HepG2 (cell line): ENCODE measurements around the gene ATP9A. TPM values are rescaled to one million over a fixed set of nuclear protein-coding genes. Genes with fewer than 3 reads are reported as not detected.

ENCODE experiments used
- GATA4 ChIP-seq: sonication (generic); IDR thresholded peaks from 2 replicates; pipeline ENCODE4 v1.6.1; 2016; ENCODE audit warnings: antibody characterized with exemption, low read depth, borderline replicate concordance
- HDAC1 ChIP-seq: sonication (generic); formaldehyde crosslinking; IDR thresholded peaks from 2 replicates; pipeline ENCODE4 v1.5.1; 2020; ENCODE audit warnings: mild to moderate bottlenecking, missing genetic modification reagents
- HOXD1 ChIP-seq: sonication (generic); formaldehyde crosslinking; IDR thresholded peaks from 2 replicates; pipeline ENCODE4 v1.5.0; 2020; ENCODE audit warnings: missing genetic modification reagents
- SP5 ChIP-seq: IDR thresholded peaks from 2 replicates; pipeline ENCODE4 v1.6.1; 2016; ENCODE audit warnings: low read depth, borderline replicate concordance
- TCF7 ChIP-seq: sonication (generic); IDR thresholded peaks from 2 replicates; pipeline ENCODE4 v1.6.1; 2016; ENCODE audit warnings: antibody characterized with exemption, low read depth
- ZNF724P ChIP-seq: sonication (generic); formaldehyde crosslinking; IDR thresholded peaks from 2 replicates; pipeline ENCODE4 v1.8.0; 2022; ENCODE audit warnings: missing genetic modification reagents, borderline replicate concordance
- polyA plus RNA-seq, 8 experiments: library from polyadenylated mRNA; depleted of rRNA in 3 of 8; stranded (reverse) in 7 of 8; unstranded in 1 of 8; fragments of >200 nt; fragmentation: Illumina TruSeq in 4 of 8; extraction: Trizol in 4 of 8; gene quantifications; 2 replicates each; pipeline versions ENCODE4 v1.2.1 to v1.2.3, GENCODE V29; 2011 to 2016; ENCODE audit warnings: low read depth in 4 of 8, missing spikeins in 1 of 8, mixed read lengths in 1 of 8; ENCODE audit not compliant: insufficient read depth in 1 of 8
- total RNA-seq, 5 experiments: library from RNA; depleted of rRNA; stranded (reverse); fragments of >200 nt; fragmentation: Illumina TruSeq; extraction: Trizol; gene quantifications; 2 replicates each; pipeline ENCODE4 v1.2.3, GENCODE V29; 2016; ENCODE audit warnings: low read depth in 1 of 5
- TF ChIP-seq, protein P1 (sequence below): sonication (generic); formaldehyde crosslinking; IDR thresholded peaks from 2 replicates; pipeline ENCODE4 v1.9.0; 2021; ENCODE audit warnings: missing genetic modification reagents, borderline replicate concordance
- TF ChIP-seq, protein P2 (sequence below), 2 experiments: sonication (generic) in 1 of 2; formaldehyde crosslinking in 1 of 2; IDR thresholded peaks; 2 replicates each; pipeline versions ENCODE4 v1.6.1 to v1.9.0; 2014 to 2022; ENCODE audit warnings: antibody characterized with exemption in 1 of 2, borderline replicate concordance in 1 of 2, inconsistent platforms in 1 of 2, low read depth in 1 of 2, missing genetic modification reagents in 1 of 2
- TF ChIP-seq, protein P3 (sequence below): sonication (generic); formaldehyde crosslinking; IDR thresholded peaks from 2 replicates; pipeline ENCODE4 v1.4.0; 2020; ENCODE audit warnings: missing genetic modification reagents
- TF ChIP-seq, protein P4 (sequence below): sonication (generic); formaldehyde crosslinking; IDR thresholded peaks from 2 replicates; pipeline ENCODE4 v1.4.0; 2020; ENCODE audit warnings: mild to moderate bottlenecking, missing genetic modification reagents, borderline replicate concordance

ATP9A gene
- total and polyA plus RNA-seq, 2 of the 13 experiments (the other 11 are each of a cell fraction or from before 2014, with no cell fraction given): 11.8 to 18.5 TPM

DNA sequence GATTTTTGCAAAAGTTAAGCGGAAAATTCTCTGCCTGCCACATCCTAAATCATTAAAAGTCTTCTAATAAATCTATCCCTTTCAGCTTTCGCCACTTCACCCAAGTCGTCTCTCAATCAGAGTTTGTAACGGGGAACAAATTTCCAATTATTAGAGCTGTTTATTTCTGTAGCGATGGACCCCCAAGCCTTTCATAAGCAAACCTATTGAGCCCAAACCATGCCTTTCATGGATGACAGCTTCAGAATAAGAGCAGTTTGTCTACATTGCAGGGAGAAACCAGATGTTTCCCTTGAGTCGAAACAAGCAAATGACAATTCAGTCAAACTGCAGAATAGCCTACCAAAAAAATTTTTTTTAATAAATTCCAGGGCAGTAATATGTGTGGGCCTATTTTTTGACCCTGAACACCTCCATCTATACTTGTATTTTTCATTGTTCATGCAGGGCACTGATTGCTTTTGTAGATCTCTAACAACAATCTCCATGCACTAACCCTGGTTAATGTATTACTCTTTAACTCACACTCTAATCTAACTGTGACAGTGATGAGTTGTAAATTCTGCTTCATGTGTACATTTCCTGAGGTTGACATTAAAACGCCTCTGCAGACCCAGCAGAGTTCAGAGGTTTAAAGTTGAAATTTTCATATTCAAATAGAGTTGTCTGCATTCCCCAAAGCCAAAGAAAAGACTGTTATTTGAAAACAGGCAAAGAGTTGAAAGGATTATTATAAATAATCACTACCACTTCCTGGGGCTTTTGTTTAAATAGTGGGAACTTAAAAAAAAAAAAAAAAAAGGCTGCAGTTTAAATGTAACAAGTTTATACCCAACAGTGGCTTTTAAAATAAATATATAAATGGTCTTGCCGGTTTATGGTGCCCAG is 64.5 kb downstream of the ATP9A start (continued):
- TF ChIP-seq, protein P1, sequence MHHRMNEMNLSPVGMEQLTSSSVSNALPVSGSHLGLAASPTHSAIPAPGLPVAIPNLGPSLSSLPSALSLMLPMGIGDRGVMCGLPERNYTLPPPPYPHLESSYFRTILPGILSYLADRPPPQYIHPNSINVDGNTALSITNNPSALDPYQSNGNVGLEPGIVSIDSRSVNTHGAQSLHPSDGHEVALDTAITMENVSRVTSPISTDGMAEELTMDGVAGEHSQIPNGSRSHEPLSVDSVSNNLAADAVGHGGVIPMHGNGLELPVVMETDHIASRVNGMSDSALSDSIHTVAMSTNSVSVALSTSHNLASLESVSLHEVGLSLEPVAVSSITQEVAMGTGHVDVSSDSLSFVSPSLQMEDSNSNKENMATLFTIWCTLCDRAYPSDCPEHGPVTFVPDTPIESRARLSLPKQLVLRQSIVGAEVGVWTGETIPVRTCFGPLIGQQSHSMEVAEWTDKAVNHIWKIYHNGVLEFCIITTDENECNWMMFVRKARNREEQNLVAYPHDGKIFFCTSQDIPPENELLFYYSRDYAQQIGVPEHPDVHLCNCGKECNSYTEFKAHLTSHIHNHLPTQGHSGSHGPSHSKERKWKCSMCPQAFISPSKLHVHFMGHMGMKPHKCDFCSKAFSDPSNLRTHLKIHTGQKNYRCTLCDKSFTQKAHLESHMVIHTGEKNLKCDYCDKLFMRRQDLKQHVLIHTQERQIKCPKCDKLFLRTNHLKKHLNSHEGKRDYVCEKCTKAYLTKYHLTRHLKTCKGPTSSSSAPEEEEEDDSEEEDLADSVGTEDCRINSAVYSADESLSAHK: no peak
- TF ChIP-seq HOXD1 (CRISPR knock-in tag): peak; percentile 82; the same call in 1 of the 2 replicates
- TF ChIP-seq SP5: peak; percentile 57; the same call in 1 of the 2 replicates
- TF ChIP-seq, protein P2, sequence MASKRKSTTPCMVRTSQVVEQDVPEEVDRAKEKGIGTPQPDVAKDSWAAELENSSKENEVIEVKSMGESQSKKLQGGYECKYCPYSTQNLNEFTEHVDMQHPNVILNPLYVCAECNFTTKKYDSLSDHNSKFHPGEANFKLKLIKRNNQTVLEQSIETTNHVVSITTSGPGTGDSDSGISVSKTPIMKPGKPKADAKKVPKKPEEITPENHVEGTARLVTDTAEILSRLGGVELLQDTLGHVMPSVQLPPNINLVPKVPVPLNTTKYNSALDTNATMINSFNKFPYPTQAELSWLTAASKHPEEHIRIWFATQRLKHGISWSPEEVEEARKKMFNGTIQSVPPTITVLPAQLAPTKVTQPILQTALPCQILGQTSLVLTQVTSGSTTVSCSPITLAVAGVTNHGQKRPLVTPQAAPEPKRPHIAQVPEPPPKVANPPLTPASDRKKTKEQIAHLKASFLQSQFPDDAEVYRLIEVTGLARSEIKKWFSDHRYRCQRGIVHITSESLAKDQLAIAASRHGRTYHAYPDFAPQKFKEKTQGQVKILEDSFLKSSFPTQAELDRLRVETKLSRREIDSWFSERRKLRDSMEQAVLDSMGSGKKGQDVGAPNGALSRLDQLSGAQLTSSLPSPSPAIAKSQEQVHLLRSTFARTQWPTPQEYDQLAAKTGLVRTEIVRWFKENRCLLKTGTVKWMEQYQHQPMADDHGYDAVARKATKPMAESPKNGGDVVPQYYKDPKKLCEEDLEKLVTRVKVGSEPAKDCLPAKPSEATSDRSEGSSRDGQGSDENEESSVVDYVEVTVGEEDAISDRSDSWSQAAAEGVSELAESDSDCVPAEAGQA (IDR thresholded peaks at IDR 0.05; ENCODE audit: low read depth): no peak
- TF ChIP-seq, protein P2 (CRISPR knock-in tag; IDR thresholded peaks at IDR 0.05; ENCODE audit: borderline replicate concordance): no peak
- peak; percentile 74; the same call in 1 of the 2 replicates for TF ChIP-seq HDAC1 (CRISPR knock-in tag)
- no peak for TF ChIP-seq ZNF724P
- TF ChIP-seq, protein P3, sequence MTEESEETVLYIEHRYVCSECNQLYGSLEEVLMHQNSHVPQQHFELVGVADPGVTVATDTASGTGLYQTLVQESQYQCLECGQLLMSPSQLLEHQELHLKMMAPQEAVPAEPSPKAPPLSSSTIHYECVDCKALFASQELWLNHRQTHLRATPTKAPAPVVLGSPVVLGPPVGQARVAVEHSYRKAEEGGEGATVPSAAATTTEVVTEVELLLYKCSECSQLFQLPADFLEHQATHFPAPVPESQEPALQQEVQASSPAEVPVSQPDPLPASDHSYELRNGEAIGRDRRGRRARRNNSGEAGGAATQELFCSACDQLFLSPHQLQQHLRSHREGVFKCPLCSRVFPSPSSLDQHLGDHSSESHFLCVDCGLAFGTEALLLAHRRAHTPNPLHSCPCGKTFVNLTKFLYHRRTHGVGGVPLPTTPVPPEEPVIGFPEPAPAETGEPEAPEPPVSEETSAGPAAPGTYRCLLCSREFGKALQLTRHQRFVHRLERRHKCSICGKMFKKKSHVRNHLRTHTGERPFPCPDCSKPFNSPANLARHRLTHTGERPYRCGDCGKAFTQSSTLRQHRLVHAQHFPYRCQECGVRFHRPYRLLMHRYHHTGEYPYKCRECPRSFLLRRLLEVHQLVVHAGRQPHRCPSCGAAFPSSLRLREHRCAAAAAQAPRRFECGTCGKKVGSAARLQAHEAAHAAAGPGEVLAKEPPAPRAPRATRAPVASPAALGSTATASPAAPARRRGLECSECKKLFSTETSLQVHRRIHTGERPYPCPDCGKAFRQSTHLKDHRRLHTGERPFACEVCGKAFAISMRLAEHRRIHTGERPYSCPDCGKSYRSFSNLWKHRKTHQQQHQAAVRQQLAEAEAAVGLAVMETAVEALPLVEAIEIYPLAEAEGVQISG (CRISPR knock-in tag): no peak
- peak; percentile 91 for TF ChIP-seq TCF7
- TF ChIP-seq, protein P4, sequence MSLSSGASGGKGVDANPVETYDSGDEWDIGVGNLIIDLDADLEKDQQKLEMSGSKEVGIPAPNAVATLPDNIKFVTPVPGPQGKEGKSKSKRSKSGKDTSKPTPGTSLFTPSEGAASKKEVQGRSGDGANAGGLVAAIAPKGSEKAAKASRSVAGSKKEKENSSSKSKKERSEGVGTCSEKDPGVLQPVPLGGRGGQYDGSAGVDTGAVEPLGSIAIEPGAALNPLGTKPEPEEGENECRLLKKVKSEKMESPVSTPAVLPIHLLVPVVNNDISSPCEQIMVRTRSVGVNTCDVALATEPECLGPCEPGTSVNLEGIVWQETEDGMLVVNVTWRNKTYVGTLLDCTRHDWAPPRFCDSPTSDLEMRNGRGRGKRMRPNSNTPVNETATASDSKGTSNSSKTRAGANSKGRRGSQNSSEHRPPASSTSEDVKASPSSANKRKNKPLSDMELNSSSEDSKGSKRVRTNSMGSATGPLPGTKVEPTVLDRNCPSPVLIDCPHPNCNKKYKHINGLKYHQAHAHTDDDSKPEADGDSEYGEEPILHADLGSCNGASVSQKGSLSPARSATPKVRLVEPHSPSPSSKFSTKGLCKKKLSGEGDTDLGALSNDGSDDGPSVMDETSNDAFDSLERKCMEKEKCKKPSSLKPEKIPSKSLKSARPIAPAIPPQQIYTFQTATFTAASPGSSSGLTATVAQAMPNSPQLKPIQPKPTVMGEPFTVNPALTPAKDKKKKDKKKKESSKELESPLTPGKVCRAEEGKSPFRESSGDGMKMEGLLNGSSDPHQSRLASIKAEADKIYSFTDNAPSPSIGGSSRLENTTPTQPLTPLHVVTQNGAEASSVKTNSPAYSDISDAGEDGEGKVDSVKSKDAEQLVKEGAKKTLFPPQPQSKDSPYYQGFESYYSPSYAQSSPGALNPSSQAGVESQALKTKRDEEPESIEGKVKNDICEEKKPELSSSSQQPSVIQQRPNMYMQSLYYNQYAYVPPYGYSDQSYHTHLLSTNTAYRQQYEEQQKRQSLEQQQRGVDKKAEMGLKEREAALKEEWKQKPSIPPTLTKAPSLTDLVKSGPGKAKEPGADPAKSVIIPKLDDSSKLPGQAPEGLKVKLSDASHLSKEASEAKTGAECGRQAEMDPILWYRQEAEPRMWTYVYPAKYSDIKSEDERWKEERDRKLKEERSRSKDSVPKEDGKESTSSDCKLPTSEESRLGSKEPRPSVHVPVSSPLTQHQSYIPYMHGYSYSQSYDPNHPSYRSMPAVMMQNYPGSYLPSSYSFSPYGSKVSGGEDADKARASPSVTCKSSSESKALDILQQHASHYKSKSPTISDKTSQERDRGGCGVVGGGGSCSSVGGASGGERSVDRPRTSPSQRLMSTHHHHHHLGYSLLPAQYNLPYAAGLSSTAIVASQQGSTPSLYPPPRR (CRISPR knock-in tag): peak; percentile 94
- TF ChIP-seq GATA4: peak; percentile 88; the same call in 1 of the 2 replicates
